NB4 (cell line): ENCODE measurements around the gene MTCH1.

Experiments used
- CTCF ChIP-seq: IDR thresholded peaks from one replicate; pipeline ENCODE4 v1.5.1; 2012; ENCODE audit warnings: low read depth, low read length
- MAX ChIP-seq: IDR thresholded peaks from 2 replicates; pipeline ENCODE4 v1.6.1; 2011; ENCODE audit warnings: low read depth, low read length
- MYC ChIP-seq: IDR thresholded peaks from 2 replicates; pipeline ENCODE4 v1.6.1; 2011; ENCODE audit warnings: low read depth, low read length
- POLR2A ChIP-seq: IDR thresholded peaks from 2 replicates; pipeline ENCODE4 v1.6.1; 2011; ENCODE audit warnings: mild to moderate bottlenecking; ENCODE audit not compliant: insufficient read length; ENCODE audit errors: extremely low read depth

GRCh38 chr6:36976509-36976908, 9.5 kb downstream of the MTCH1 start:
- TF ChIP-seq CTCF (no peak), POLR2A (no peak), MYC (no peak), MAX (no peak)
